ENCODE results near the gene ESRP2.

The ESRP2 gene

DNA sequence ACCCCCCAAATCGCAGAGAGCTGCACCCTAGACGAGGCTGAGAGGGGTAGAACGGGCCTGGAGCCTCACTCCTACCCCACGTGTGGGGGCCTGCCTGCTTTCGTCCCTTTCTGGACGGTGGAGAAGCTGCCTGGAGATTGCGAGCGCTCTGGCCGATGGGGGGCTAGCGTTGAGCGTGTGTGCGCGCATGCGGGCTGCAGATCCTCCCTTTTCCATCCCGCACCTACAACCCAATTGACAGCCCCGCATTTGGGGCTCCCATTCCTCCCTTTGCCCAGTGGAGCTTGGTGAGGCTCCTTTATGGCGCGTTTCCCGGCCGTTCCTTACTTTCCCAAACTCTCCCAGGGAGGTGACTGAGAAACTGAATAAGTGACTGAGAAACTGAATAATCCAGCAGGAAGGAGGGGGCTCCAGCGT lies 907 bp upstream of the ESRP2 start (continued):
- TF ChIP-seq, protein P1, sequence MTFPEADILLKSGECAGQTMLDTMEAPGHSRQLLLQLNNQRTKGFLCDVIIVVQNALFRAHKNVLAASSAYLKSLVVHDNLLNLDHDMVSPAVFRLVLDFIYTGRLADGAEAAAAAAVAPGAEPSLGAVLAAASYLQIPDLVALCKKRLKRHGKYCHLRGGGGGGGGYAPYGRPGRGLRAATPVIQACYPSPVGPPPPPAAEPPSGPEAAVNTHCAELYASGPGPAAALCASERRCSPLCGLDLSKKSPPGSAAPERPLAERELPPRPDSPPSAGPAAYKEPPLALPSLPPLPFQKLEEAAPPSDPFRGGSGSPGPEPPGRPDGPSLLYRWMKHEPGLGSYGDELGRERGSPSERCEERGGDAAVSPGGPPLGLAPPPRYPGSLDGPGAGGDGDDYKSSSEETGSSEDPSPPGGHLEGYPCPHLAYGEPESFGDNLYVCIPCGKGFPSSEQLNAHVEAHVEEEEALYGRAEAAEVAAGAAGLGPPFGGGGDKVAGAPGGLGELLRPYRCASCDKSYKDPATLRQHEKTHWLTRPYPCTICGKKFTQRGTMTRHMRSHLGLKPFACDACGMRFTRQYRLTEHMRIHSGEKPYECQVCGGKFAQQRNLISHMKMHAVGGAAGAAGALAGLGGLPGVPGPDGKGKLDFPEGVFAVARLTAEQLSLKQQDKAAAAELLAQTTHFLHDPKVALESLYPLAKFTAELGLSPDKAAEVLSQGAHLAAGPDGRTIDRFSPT (tag by site-specific recombination; IDR thresholded peaks at IDR 0.05), result no peak
- no peak for TF ChIP-seq ZNF114 (tag by site-specific recombination; IDR thresholded peaks at IDR 0.05)
- TF ChIP-seq ZNF394 (tag by site-specific recombination; IDR thresholded peaks at IDR 0.05; ENCODE audit: borderline replicate concordance), result peak; percentile 35; the same call in 1 of the 2 replicates
- TF ChIP-seq ZNF24 (tag by site-specific recombination; IDR thresholded peaks at IDR 0.05), result 0 out of 2 replicates have a peak, but pooled peaks have one; percentile 41
- no peak for TF ChIP-seq ZNF548 (tag by site-specific recombination; IDR thresholded peaks at IDR 0.05)
- no peak for TF ChIP-seq ZNF76 (tag by site-specific recombination; IDR thresholded peaks at IDR 0.05; ENCODE audit: borderline replicate concordance, low read depth)
- TF ChIP-seq ZNF549 (tag by site-specific recombination; IDR thresholded peaks at IDR 0.05), result no peak
- TF ChIP-seq ZNF133 (tag by site-specific recombination; IDR thresholded peaks at IDR 0.05), result no peak
- TF ChIP-seq, protein P2, sequence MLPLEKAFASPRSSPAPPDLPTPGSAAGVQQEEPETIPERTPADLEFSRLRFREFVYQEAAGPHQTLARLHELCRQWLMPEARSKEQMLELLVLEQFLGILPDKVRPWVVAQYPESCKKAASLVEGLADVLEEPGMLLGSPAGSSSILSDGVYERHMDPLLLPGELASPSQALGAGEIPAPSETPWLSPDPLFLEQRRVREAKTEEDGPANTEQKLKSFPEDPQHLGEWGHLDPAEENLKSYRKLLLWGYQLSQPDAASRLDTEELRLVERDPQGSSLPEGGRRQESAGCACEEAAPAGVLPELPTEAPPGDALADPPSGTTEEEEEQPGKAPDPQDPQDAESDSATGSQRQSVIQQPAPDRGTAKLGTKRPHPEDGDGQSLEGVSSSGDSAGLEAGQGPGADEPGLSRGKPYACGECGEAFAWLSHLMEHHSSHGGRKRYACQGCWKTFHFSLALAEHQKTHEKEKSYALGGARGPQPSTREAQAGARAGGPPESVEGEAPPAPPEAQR (tag by site-specific recombination; IDR thresholded peaks at IDR 0.05), result no peak
- TF ChIP-seq, protein P3, sequence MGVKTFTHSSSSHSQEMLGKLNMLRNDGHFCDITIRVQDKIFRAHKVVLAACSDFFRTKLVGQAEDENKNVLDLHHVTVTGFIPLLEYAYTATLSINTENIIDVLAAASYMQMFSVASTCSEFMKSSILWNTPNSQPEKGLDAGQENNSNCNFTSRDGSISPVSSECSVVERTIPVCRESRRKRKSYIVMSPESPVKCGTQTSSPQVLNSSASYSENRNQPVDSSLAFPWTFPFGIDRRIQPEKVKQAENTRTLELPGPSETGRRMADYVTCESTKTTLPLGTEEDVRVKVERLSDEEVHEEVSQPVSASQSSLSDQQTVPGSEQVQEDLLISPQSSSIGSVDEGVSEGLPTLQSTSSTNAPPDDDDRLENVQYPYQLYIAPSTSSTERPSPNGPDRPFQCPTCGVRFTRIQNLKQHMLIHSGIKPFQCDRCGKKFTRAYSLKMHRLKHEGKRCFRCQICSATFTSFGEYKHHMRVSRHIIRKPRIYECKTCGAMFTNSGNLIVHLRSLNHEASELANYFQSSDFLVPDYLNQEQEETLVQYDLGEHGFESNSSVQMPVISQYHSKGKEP (tag by site-specific recombination; IDR thresholded peaks at IDR 0.05), result no peak
- peak; percentile 78; the same call in 1 of the 2 replicates for TF ChIP-seq PRDM1 (tag by site-specific recombination; IDR thresholded peaks at IDR 0.05)

DNA sequence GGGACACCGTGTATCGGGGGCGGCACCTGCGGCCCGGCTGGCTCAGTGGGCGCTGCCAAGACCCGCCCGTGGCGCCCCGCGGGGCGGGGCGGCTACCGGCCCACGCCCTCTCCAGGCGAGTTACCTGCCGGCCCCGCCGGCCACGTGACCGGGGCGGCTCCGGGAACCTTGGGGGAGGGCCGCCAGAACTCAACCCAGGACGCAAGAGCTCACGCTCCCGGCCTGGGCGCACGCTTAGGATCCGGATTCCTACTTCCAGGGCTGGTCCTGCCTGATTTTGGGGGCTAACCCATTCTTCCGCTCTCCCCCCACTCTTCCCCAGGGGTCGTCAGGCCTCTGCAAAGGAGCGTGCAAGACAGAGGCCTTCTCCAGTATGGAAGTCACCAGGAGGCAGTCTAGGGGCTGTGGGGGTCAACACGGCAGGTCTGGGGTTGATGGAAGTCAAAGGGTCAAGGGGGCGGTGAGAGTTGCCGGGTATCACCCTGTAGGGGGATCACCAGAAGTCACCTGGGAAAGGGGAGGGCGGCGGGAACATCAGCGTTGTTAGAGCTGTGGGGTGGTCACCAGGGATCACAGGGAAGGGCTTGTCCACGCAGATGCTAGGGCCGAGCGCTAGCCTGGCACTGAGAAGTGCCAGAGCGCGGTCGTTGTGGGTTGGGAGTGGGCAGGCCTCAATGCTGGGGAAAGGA lies 354 bp upstream of the ESRP2 start:
- CTCF ChIA-PET, result interaction anchor here (0.8 to 1.5 kb wide), 5 partner anchors 25 to 275 kb away, joined by 3 to 5 read pairs (median 3); partner anchors contain the start of gene SLC7A6
- peak overlapping the region; percentile 75 for H3K27ac ChIP-seq (ENCODE audit: extremely low read depth, low read depth, low read length)
- peaks cover 7% of the 10 kb centered on the region; the same call in 1 of the 2 replicates for H3K4me1 ChIP-seq (ENCODE audit: control insufficient read depth, insufficient read depth, low read length)
- POLR2A ChIA-PET, result interaction anchor here (0.6 to 3.3 kb wide), 11 partner anchors 9 to 671 kb away, joined by 3 to 34 read pairs (median 9); partner anchors contain the start of genes DDX28, DUS2, NFATC3 and PLA2G15
- H3K4me3 ChIP-seq (ENCODE audit: low read depth, low read length), result peak overlapping the region; percentile 63
- H3K9me3 ChIP-seq (ENCODE audit: control insufficient read depth, insufficient read depth, low read depth, low read length), result no peaks in the 10 kb centered on the region
- H3K36me3 ChIP-seq (ENCODE audit: control insufficient read depth in 2 of 2, insufficient read depth in 1 of 2, low read length in 2 of 2), result peaks cover 0 to 20% of the 10 kb centered on the region in 2 experiments; a peak in 1 of 3 replicates
- TF ChIP-seq, protein P4, sequence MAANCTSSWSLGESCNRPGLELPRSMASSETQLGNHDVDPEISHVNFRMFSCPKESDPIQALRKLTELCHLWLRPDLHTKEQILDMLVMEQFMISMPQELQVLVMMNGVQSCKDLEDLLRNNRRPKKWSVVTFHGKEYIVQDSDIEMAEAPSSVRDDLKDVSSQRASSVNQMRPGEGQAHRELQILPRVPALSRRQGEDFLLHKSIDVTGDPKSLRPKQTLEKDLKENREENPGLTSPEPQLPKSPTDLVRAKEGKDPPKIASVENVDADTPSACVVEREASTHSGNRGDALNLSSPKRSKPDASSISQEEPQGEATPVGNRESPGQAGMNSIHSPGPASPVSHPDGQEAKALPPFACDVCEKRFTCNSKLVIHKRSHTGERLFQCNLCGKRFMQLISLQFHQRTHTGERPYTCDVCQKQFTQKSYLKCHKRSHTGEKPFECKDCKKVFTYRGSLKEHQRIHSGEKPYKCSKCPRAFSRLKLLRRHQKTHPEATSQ (tag by site-specific recombination; IDR thresholded peaks at IDR 0.05), result no peak
- TF ChIP-seq SCRT1 (tag by site-specific recombination; IDR thresholded peaks at IDR 0.05; ENCODE audit: borderline replicate concordance), result no peak
- TF ChIP-seq WT1 (tag by site-specific recombination; IDR thresholded peaks at IDR 0.05), result no peak
- peak; percentile 85 for TF ChIP-seq ZFHX2 (tag by site-specific recombination; conservative IDR thresholded peaks at IDR 0.05)
- TF ChIP-seq, protein P5, sequence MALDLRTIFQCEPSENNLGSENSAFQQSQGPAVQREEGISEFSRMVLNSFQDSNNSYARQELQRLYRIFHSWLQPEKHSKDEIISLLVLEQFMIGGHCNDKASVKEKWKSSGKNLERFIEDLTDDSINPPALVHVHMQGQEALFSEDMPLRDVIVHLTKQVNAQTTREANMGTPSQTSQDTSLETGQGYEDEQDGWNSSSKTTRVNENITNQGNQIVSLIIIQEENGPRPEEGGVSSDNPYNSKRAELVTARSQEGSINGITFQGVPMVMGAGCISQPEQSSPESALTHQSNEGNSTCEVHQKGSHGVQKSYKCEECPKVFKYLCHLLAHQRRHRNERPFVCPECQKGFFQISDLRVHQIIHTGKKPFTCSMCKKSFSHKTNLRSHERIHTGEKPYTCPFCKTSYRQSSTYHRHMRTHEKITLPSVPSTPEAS (tag by site-specific recombination; IDR thresholded peaks at IDR 0.05), result no peak
- TF ChIP-seq ZNF423 (tag by site-specific recombination; IDR thresholded peaks at IDR 0.05), result no peak
- no peak for TF ChIP-seq ZNF335 (tag by site-specific recombination; conservative IDR thresholded peaks at IDR 0.05)
- TF ChIP-seq ZNF146 (tag by site-specific recombination; IDR thresholded peaks at IDR 0.05), result no peak
- TF ChIP-seq, protein P6, sequence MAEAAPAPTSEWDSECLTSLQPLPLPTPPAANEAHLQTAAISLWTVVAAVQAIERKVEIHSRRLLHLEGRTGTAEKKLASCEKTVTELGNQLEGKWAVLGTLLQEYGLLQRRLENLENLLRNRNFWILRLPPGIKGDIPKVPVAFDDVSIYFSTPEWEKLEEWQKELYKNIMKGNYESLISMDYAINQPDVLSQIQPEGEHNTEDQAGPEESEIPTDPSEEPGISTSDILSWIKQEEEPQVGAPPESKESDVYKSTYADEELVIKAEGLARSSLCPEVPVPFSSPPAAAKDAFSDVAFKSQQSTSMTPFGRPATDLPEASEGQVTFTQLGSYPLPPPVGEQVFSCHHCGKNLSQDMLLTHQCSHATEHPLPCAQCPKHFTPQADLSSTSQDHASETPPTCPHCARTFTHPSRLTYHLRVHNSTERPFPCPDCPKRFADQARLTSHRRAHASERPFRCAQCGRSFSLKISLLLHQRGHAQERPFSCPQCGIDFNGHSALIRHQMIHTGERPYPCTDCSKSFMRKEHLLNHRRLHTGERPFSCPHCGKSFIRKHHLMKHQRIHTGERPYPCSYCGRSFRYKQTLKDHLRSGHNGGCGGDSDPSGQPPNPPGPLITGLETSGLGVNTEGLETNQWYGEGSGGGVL (tag by site-specific recombination; IDR thresholded peaks at IDR 0.05), result no peak
- no peak for TF ChIP-seq ZNF701 (tag by site-specific recombination; IDR thresholded peaks at IDR 0.05)
- no peak for TF ChIP-seq ZFP3 (tag by site-specific recombination; IDR thresholded peaks at IDR 0.05; ENCODE audit: low read depth)
- TF ChIP-seq, protein P2 (tag by site-specific recombination; IDR thresholded peaks at IDR 0.05), result no peak

All from HEK293 (cell line).